Neutrophil (primary cell): Measurements from ENCODE around the gene STK17A.

ENCODE experiments used
- H3K27ac ChIP-seq: fragments of 200-600 bp; sonication (generic); 2 replicates; pipeline ENCODE4 v1.5.1; 2016; ENCODE audit warnings: mild to moderate bottlenecking, moderate library complexity
- H3K27me3 ChIP-seq: fragments of 200-600 bp; sonication (generic); 2 replicates; pipeline ENCODE4 v1.6.0; 2016; ENCODE audit warnings: mild to moderate bottlenecking
- H3K36me3 ChIP-seq: fragments of 200-600 bp; sonication (generic); 2 replicates; pipeline ENCODE4 v1.5.1; 2017
- H3K4me1 ChIP-seq, 2 experiments: fragments of 200-600 bp in 1 of 2; sonication (generic) in 1 of 2; 1 replicate in 1 of 2; 2 replicates in 1 of 2; pipeline versions ENCODE4 v1.5.1 to v1.6.1; 2013 to 2016; ENCODE audit warnings: low read depth in 1 of 2, low read length in 1 of 2, mild to moderate bottlenecking in 1 of 2, moderate library complexity in 1 of 2; ENCODE audit not compliant: control insufficient read depth in 1 of 2, insufficient read depth in 1 of 2
- H3K4me3 ChIP-seq, 2 experiments: fragments of 200-600 bp in 1 of 2; sonication (generic) in 1 of 2; 1 replicate in 1 of 2; 2 replicates in 1 of 2; pipeline ENCODE4 v1.5.1; 2013 to 2016; ENCODE audit warnings: low read depth in 1 of 2, low read length in 1 of 2, mild to moderate bottlenecking in 1 of 2, moderate library complexity in 1 of 2
- H3K9me3 ChIP-seq: fragments of 200-600 bp; sonication (generic); 2 replicates; pipeline ENCODE4 v1.5.1; 2016
- CTCF ChIP-seq: fragments of 200-600 bp; sonication (generic); IDR thresholded peaks from 2 replicates; pipeline ENCODE4 v1.5.1; 2016; ENCODE audit warnings: antibody characterized with exemption

STK17A gene

DNA sequence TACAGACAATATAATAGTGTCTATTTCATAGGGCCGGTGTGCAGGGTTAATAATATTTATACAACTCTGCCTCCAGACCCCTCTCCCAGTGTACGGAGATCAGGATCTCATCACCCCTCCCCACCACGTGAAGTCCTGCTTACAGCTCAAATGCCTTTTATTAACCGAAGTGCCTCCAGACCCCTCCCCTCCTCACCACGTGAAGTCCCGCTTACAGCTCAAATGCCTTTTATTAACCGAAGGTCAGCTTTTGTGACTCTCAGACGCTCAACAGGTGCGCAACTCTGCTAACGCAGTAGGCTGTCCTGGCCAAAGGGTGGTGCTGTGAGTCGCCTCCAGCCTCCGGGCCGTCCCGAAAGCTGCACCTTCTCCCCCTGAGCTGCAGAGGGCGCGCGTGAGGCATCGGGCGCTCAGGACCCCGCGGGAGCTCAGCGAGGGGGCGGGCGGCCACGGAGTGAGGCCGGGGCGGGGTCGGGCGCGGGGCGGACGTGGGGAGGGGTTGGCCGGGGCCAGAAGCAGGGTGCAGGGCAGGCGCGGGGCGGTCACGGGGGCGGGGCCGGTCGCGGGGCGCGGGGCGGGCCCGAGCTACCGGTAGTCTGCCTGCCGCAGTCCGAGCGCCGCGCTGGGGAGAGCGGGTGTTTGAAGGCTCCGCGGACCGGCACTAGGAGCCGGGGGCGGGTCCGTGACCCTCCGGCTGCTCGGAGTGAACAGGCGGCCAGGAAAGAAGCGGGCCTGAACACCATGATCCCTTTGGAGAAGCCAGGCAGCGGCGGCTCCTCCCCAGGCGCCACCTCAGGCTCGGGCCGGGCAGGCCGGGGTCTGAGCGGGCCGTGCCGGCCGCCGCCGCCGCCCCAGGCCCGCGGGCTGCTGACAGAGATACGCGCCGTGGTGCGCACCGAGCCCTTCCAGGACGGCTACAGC lies at the start of gene STK17A:
Gene STK17A (plus strand): TSS at position 606 of the 921 bp plus-strand sequence. CDS start 136 bp downstream, at position 742.
- no peaks in the 10 kb centered on the region for H3K9me3 ChIP-seq
- TF ChIP-seq CTCF: peak; percentile 100
- H3K36me3 ChIP-seq: no peaks in the 10 kb centered on the region
- H3K27me3 ChIP-seq: peaks cover 24% of the 10 kb centered on the region
- peaks cover 40 to 41% of the 10 kb centered on the region in 2 experiments for H3K4me1 ChIP-seq
- H3K27ac ChIP-seq: peak within 1 kb of the TSS; percentile 95
- H3K4me3 ChIP-seq: peak within 1 kb of the TSS; percentile 88 to 94

GRCh38 chr7:43533801-43534479 lies 49.0 kb upstream of the STK17A start:
- Histone ChIP-seq H3K27me3 (no peaks in the 10 kb centered on the region), H3K4me1 (no peaks in the 10 kb centered on the region), H3K9me3 (no peaks in the 10 kb centered on the region), H3K4me3 (no peak overlapping the region), H3K27ac (no peak overlapping the region), H3K36me3 (no peaks in the 10 kb centered on the region)
- no peak for TF ChIP-seq CTCF

DNA sequence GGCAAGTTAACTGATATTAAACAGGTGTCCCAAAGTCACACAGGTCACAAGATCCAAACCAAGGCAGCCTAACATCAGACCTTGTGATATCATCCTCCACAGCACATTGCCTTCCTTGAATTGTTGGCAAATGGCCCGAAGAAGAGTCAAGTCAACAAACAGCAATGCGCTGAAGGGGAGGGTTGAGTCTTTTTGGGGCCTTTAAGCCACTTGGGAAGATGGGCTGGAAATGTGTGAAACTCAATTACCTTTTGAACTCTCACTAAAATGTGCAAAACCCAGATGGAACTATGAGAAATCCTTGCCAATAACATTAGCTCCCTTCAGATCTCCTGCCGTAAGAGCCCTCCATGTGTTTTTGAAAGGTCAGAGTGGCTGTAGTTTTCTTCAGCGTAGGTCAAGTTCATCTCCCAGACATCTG lies 47.9 kb upstream of the STK17A start:
- H3K27me3 ChIP-seq: no peaks in the 10 kb centered on the region
- H3K4me3 ChIP-seq: no peak overlapping the region
- H3K4me1 ChIP-seq: no peaks in the 10 kb centered on the region
- no peaks in the 10 kb centered on the region for H3K9me3 ChIP-seq
- H3K36me3 ChIP-seq: no peaks in the 10 kb centered on the region
- H3K27ac ChIP-seq: no peak overlapping the region
- no peak for TF ChIP-seq CTCF

- no peaks in the 10 kb centered on the region for H3K27me3 ChIP-seq
- H3K4me1 ChIP-seq: no peaks in the 10 kb centered on the region
- no peak for TF ChIP-seq CTCF
- H3K4me3 ChIP-seq: no peak overlapping the region
- no peaks in the 10 kb centered on the region for H3K36me3 ChIP-seq
- no peak overlapping the region for H3K27ac ChIP-seq
- no peaks in the 10 kb centered on the region for H3K9me3 ChIP-seq
These were observed 46.9 kb upstream of the STK17A start for GRCh38 chr7:43535810-43536585.

DNA sequence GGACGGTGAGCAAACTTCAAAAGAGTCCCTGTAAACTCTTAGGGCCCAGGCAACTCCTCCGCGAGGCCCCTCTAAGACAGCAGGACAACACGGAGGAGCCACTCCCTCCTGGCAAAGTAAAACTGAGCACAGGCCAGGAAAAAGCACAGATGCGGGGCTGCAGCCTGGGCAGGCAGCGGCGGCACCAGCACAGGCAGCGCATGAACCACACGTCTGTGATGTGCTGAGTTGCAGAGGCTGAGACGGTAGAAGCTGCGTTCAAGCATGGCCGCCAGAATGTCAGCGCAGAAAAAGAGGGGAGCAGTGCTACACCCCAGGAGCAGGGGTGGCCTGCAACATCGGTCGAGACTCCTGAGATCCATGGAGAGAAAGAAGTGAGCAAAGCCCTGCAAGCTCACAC lies 46.1 kb upstream of the STK17A start:
- Histone ChIP-seq H3K27ac (no peak overlapping the region), H3K4me1 (no peaks in the 10 kb centered on the region), H3K4me3 (no peak overlapping the region)

More for the DNA sequence above, 46.1 kb upstream of the STK17A start:
- TF ChIP-seq CTCF: no peak
- Histone ChIP-seq H3K27me3 (no peaks in the 10 kb centered on the region), H3K9me3 (no peaks in the 10 kb centered on the region), H3K36me3 (no peaks in the 10 kb centered on the region)
